OCI-M2 (cell line): ENCODE data around the gene INCENP.

ENCODE experiments used
- DNase-seq: peaks from one replicate; lab custom pipeline; 2025; ENCODE audit not compliant: unreplicated experiment; lab: John Stamatoyannopoulos, UW

The INCENP gene

DNA sequence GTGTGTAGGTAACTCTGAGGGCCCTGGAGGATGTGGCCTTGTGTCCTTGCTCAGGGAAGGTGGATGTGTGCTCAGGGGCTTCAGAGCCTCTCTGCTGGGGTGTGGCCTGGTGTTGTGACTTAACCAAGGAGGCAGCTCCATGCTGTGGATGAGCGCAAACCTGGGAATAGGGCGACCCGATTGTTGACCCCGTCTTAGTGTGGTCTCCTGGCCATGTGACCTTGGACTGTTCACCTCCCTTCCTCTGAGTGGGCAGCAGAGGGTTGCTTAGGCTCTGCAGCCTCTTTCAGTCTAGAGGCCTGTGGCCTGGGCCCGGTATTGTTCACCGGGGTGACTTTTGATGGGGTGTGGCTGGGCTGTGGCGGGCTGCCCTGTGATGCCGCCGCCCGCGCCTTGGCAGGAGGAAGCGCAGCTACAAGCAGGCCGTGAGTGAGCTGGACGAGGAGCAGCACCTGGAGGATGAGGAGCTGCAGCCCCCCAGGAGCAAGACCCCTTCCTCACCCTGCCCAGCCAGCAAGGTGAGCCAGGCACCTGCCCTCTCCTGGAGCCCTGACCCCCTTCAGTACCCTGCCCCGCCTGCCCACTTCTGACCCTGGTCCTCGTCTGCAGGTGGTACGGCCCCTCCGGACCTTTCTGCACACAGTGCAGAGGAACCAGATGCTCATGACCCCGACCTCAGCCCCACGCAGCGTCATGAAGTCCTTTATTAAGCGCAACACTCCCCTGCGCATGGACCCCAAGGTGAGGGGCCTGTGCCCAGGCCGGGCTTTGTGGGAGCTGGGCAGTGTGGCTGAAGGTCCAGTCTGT, 16.7 kb downstream of the INCENP start:
- DNase-seq: no peak

DNA sequence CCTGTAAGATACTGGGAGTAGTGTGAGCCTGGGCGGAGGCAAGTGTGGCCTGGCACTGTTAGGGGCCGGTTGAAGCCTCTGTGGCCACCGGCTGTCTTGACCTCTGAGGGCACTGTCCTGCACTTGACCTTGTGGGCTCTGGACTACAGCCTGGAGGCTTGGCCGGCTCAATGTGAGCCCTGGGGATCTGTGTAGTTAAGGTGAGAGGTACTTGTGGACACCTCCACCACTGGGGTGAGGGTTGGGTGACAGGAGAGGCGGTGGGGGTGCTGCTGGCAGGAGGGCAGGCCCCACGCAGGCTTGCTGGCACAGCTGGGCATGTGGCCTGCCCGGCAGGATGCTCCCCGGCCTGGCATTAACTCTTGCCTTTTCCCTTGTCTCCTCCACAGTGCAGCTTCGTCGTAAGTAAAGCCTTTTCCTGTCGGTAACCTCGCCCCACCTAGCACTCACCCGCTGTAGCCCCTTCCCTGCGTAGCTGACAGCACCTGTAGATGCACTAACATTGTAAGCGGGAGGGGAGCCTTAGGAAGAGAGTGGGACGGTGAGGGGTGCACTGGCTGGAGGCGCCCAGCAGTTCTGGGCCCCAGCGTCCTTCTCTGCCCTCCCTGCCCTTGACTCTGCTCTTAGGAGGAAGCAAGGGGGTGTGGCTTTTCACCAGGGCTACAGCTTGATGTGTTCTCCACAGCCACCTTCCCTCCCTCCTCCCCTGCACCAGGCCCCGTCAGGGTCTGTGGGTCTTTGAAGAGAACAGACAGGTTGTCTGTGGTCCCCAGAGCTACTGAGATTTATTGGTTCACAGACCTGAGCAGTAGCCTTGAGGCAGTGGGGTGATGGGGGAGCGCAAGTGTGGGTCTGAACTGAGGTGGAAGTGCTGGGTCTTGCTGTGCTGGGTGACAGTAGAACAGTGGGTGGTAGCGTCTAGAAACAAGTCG, 17.6 kb downstream of the INCENP start:
- DNase-seq: no peak

DNA sequence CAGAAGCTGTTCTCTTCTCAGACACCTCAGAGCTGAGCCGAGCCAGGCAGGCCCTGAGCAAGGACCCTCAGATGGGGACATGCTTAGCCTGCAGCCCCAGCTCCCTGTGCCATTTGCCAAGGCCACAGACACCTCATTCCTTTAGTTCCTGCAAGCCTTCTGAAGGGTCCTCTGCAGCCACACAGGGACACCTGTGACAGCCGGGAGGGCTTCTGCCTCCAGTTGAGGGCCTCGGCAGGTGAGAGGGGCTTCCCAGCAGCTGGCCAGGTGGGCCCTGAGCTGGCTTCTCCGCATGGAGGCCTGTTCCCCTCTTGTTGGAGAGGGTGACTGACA, 18.2 kb downstream of the INCENP start:
- DNase-seq: no peak

DNA sequence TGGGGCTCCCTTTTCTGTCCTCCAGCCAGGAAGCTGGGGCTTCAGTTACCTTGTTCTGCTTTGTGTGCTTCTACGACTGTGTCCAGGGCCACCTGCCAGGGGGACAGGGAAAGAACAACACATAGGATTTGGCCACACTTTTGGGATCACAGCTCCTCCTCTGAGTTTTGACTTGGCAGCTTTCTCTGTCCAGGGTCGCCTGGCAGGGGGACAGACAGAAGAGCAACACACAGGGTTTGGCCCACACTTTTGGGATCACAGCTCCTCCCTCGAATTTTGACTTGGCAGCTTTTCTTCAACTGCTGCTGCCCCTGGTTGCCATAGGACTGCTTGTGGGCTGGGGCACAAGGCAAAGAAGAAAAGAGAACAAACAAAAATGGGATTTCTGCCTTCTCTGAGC, 19.1 kb downstream of the INCENP start:
- DNase-seq: no peak

DNA sequence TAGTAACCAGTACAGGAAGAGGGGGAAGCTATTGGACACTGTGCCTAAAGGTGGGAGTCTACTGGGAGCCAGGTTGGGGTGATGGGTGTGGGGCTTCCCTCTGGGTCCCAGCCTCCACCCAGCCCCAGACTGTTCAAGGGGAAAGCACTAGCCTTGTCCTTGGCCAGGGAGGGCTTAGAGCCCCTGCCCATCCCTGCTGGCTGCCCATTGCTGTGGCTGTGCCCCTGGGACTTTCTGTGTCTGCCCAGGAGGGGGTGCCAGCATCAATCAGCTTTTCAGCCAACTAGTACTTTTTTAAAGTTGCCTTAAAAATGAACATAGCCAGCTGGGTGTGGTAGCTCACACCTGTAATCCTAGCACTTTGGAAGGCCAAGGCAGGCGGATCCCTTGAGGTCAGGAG, 19.9 kb downstream of the INCENP start:
- DNase-seq: no peak

DNA sequence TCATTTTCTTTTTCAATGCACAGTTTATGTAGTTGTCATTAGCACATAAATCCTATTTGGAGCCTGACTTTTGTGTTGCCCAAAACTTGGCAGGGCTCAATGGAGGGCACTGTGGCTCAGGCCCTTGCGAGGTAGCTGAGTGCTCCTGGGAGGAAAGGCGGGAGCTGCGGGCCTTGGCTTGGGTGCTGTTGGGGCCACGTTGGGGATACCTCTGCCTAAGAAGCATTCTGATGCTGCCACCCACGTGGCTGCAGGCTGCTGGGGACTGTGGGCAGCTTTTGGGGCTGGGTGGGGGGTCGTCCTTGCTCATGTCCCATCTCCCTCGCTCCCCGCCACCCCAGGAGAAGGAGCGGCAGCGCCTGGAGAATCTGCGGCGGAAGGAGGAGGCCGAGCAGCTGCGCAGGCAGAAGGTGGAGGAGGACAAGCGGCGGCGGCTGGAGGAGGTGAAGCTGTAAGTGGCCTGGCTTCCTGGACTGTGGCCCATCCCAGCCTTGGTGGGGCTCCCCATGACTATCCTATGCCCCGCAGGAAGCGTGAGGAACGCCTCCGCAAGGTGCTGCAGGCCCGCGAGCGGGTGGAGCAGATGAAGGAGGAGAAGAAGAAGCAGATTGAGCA, 20.9 kb downstream of the INCENP start:
- DNase-seq: no peak

DNA sequence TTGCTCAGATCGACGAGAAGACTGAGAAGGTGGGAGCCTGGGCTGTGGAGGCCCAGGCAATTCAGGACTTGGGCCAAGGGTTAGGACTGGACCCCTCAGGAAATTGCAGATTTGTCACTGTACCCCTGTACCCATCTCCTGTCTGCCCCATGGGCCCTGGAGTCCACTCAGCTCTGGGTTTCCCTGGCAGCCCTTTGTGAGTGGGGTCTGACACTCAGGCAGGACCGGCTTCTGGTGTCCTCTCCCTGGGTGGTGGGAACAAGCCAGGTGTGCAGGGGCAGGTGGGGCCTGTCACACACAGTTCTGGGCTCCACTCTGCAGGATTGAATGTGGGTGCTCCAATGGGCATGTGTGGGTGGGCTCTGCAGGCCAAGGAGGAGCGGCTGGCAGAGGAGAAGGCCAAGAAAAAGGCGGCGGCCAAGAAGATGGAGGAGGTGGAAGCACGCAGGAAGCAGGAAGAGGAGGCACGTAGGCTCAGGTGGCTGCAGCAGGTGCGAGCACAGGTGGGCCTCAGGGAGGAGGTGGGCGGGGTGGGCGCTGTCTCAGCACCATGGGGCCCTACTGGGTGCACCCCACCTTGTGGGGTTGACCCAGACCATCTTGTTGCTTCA, 21.6 kb downstream of the INCENP start:
- no peak for DNase-seq

DNA sequence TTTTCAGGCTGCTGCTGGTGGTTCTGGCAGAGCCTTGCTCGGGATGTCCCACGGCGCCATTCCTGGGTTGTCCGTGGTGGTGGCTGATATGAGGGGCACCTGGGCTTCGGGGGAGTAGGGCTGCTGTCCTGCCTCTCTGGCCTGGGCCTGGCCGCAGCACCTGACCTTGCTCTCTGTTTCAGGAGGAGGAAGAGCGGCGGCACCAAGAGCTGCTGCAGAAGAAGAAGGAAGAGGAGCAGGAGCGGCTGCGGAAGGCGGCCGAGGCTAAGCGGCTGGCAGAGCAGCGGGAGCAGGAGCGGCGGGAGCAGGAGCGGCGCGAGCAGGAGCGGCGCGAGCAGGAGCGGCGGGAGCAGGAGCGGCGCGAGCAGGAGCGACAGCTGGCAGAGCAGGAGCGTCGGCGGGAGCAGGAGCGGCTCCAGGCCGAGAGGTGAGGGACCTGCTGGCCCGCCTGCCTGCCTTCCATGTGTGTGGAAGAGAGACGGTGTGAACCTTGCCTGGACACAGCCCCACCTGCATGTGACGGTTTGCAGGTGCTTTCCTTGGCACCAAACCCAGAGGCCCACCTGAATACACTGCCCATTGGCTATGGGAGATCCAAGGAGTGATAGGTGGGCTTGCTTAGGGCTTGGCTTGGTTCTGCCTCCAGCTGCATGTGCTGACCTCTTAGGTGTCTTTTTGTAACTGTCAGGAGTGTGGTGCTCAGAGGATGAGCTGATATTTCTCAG, 22.8 kb downstream of the INCENP start:
- DNase-seq: no peak

DNA sequence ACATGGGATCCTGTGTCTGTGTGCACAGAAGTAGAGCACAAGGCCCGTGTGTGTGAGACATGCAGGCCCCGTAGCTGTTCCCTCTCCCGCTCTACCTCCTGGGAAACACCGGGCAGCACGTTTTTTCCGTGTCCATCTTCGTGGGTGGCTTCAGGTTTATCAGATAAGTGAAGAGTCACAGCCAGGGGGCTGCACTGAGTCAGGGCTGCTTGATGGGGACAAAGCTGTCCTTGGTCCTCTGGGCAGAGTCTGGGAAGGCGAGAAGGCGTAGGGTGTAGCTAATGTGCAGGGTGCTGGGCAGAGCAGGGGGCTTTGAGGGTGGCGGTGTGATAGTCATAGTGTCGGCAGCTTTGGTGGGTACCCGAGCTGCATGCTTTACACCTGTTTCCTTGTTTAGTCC, 23.7 kb downstream of the INCENP start:
- DNase-seq: no peak

DNA sequence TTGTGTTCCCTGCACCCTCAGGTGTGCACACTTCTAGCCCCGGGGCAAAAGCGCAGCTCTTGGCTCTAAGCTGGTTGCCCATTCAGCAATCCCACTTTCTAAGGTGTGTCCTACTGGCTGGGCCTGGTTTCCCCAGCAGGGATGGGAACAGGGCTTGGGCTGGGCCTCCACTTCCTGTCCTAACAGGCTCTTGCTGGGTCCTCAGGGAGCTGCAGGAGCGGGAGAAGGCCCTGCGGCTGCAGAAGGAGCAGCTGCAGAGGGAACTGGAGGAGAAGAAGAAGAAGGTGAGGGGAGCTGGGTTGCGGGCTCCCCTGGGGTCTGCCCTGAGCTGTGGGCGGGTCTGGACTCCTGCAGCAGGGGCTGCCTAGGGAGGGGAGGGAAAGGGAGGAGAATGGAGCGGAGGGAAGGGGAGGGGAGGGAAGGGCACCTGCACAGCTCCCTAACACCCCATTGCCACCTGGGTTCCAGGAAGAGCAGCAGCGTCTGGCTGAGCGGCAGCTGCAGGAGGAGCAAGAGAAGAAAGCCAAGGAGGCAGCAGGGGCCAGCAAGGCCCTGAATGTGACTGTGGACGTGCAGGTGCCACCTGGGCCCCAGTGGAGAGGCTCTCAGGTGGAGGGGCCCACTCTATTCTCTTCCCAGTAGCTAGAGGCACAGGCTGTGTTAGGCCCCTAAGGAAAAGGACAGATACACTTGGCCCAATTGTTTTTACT, 24.6 kb downstream of the INCENP start:
- DNase-seq: no peak

DNA sequence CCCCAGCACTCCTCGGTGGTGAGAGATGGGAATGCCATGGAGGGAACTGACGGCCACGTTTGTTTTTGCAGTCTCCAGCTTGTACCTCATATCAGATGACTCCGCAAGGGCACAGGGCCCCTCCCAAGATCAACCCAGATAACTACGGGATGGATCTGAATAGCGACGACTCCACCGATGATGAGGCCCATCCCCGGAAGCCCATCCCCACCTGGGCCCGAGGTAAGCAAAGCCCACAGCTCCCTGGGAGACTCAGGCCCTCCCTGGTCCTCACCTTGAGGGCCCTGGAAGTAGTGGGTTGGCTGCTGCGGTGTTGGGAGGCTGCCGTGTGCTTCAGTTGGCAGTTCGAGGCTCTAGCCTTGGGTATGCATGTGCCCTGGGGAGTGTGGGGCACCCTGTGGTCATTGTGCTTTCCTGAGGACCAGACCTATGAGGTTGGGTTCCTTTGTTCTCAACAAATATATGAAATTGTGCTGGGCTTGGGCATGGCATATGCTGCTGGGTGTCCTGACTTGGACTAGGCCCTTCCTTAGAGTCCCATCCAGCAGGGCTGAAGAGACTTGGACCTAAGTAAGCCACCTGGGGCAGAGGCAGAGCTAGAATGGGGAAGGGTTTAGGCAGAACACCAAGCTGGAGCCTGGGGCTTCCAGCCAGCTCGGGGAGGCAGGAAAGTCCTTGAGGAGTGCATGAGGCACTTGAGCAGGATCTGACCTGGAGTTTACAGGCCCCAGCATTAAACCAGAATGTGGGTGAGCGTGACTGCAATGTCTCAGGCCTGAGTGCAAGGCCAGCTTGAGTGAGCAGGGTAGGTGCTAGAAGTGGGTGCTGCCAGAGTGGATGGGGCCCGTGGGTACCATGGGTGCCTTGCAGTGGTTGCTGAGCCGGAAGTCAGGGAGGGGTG, 26.4 kb downstream of the INCENP start:
- no peak for DNase-seq

DNA sequence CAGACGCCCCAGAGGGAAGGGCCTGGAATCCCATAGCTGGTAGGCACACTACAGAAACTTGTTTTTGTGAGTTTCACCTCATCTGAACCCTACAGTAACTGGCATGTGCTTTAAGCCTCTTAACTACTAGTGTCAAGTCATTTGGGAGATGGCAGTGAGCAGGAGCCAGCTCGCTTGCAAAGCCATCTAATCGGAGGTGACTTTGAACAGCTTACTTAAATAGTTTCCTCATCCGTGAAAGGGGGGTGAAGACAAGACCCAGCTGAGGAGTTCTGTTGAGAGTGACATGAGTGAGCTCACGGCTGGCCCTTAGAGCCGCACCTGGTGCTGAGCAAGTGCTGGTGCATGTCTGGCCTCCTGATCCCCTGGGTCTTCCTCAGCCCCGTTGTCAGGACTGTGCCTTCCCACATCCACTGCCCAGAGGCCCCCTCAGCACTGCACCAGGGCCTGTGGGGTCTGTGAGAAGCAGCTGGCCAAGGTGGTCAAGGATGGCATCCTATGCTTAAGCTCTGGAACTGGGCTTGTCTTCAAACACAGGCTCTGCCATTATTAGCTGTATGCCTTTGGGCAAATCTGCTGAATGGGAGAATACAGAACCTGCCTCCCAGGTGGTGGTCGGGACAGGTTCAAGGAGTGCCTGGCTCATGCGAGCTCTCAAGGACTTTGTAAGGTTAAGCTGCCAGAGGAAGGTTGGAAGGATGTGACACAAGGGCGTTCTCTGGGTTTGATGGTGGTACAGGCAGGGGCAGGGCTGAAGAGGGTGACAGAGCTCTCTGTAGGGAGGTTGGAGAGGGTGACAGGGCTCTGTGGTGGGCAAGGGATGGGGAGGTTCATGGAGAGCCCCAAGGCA, 27.3 kb downstream of the INCENP start:
- no peak for DNase-seq

DNA sequence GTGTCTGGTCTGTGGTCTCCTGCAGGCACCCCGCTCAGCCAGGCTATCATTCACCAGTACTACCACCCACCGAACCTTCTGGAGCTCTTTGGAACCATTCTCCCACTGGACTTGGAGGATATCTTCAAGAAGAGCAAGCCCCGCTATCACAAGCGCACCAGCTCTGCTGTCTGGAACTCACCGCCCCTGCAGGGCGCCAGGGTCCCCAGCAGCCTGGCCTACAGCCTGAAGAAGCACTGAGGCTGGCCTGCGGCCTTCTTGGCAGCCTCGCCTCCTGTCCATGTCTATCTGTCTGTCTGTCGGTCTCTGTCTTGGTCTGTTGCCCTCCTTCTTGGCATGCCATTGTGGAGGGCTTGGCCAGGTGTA, 27.9 kb downstream of the INCENP start:
- DNase-seq: no peak

DNA sequence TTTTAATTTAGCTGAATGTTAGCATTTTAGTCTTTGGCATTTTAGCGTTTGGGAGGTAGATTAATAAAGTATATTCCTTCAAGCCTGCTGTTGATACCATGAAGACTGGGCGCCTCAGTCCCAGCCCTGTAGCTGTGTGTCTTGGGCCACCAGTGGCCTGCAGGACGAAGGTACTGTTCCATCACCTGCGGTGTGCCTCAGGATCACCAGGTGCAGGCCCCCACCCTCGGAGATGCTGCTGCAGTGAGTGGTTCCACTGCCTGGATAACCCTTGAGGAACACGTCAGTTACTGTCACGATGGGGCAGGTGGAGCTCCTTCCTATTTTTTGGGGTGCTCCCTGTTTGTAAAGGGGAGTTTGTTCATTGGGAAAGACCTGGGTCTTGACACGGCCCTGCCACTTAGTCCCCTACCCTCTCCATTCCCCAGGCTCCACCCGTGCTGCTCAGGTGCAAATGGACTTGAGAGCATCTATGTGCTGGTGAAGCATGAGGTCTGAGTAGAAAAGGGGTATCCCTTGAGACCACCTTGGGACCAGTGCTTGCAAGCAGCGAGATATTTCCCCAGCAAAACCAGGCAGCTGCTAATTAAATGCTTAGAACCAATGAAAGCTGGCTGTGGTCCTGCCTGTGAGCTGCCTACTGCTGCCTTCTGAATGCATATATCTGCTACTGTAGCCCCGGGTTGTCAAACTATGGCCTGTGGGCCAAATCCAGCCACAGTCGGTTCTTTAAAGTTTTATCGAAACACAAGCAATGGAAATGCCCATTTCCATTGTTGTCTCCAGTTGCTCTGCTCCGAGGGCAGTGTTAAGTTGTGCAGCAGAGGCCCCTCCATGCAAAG, 28.7 kb downstream of the INCENP start:
- no peak for DNase-seq

DNA sequence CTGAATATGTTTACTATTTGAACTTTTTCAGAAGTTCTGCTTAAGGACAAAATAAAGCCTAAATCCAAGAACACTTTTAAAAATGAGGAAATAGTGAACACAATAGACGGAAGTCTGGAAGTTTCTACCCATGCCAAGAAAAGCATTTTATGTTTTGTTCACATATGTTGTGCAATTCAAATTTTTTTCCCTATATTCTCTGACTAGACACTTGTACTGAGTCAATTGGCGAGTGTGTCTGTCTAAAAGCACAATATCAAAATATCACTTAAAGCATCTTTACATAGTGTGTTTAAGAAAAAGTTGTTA, 29.2 kb downstream of the INCENP start:
- no peak for DNase-seq

DNA sequence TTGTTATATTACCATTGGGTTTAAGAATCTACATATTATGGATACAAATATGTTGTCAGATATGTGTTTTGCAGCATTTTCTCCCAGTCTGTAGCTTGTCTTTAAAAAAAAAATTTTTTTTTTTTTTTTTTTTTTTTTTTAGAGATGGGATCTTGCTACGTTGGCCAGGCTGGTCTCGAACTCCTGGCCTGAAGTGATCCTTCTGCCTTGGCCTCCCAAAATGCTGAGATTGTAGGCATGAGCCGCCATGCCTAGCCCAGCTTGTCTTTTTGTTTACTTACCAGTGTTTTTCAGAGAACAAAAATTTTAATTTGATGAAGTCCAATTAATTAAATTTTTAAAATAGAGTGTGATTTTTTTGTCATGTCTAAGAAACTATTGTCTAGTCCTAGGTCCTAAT, 29.8 kb downstream of the INCENP start:
- DNase-seq: no peak

DNA sequence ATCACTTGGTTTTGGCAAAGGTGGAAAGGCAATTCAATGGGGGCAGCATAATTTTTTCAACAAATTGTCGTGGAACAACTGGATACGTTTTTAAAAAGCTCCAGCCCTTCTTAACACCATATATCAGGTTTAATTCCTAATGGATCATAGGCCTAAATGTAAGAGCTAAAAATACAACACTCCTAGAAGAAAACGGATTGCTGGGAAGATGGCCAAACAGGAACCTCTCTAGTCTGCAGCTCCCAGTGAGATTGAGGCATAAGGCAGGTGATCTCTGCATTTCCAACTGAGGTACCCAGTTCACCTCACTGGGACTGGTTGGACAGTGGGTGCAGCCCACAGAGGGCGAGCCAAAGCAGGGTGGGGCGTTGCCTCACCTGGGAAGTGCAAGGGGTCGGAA, 33.8 kb downstream of the INCENP start:
- no peak for DNase-seq

DNA sequence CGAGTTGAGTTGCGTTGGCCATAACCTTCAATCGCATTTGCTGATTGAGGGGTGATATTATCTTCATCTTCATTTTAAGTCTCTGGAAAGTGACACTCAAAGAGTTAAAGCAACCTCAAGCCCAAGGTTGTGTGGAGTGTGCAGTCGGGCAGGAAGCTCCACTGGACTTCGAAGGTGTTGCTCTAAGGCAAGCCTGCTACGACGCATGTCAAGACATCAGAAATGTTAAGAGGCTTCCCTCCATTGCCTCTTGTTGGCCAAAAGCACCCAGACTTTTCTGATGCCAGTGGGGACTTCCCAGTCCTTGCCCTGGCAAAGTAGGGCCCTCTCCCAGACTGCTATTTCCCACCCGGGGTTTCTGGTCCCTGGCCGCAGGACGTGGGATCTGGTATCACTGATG, 42.6 kb downstream of the INCENP start:
- no peak for DNase-seq
